HepG2 (cell line): ENCODE results near the gene OIT3. TPM values are rescaled to one million over a fixed set of nuclear protein-coding genes. Genes with fewer than 3 reads are reported as not detected.

ENCODE experiments used
- ATAC-seq: fragments of 200-7000 bp; cut with Tn5 transposase; 3 replicates; pipeline ENCODE4 v1.9.1; 2020; ENCODE audit warnings: mild to moderate bottlenecking, moderate library complexity
- BruUV-seq: library from RNA; stranded (reverse); fragments of 400-500 nt; replicated peaks from 2 replicates; lab custom pipeline; 2021; lab: Mats Ljungman, UMichigan
- CTCF ChIA-PET: fragments of 300-600 bp; formaldehyde crosslinking; extraction: SDS; loops from one replicate; lab custom pipeline; 2021; ENCODE audit warnings: low total read pairs, inconsistent platforms, low intra/inter-chr PET ratio; lab: Yijun Ruan, JAX
- POLR2A ChIA-PET: fragments of 350-600 bp; sonication (Branson Sonifier 250); formaldehyde crosslinking; loops from one replicate; lab custom pipeline; 2020; ENCODE audit warnings: antibody characterized with exemption, inconsistent platforms; lab: Yijun Ruan, JAX
- DNase-seq: peaks from one replicate; pipeline ENCODE4 v3.0.0-alpha.2; 2015; ENCODE audit warnings: low spot score
- FAIRE-seq: peaks from 3 replicates; lab custom pipeline; 2011; peaks lifted over from hg19 to GRCh38; lab: Jason Lieb, UNC
- H2AFZ ChIP-seq: one replicate; pipeline ENCODE4 v1.6.1; 2011; ENCODE audit warnings: low read length, inconsistent platforms
- H3K27ac ChIP-seq: fragments of 300-600 bp; 3 replicates; pipeline ENCODE4 v1.8.0; 2011; ENCODE audit warnings: mixed run types, mild to moderate bottlenecking, mixed read lengths, low read length, inconsistent platforms; ENCODE audit not compliant: insufficient read depth; ENCODE audit errors: extremely low read length
- H3K27me3 ChIP-seq, 2 experiments: fragments of 200-600 bp in 1 of 2; 2 replicates in 1 of 2; 3 replicates in 1 of 2; pipeline versions ENCODE4 v1.6.0 to v1.8.0; 2011; ENCODE audit warnings: low read length in 2 of 2, mild to moderate bottlenecking in 2 of 2, moderate library complexity in 2 of 2, inconsistent platforms in 1 of 2; ENCODE audit not compliant: insufficient read depth in 2 of 2, control insufficient read depth in 1 of 2
- H3K36me3 ChIP-seq, 2 experiments: fragments of 200-600 bp in 1 of 2; replicated peaks in 1 of 2; 2 replicates in 1 of 2; 3 replicates in 1 of 2; pipeline versions ENCODE4 v1.5.1 to v1.8.0; 2011; ENCODE audit warnings: low read length in 2 of 2, inconsistent platforms in 1 of 2; ENCODE audit not compliant: insufficient read depth in 2 of 2, control insufficient read depth in 1 of 2
- H3K4me1 ChIP-seq: 2 replicates; pipeline ENCODE4 v1.5.1; 2012; ENCODE audit warnings: low read length, inconsistent platforms; ENCODE audit not compliant: insufficient read depth
- H3K4me2 ChIP-seq: 2 replicates; pipeline ENCODE4 v1.6.0; 2011; ENCODE audit warnings: low read depth, low read length, inconsistent platforms
- H3K4me3 ChIP-seq, 3 experiments: fragments of 200-600 bp in 1 of 3; sonication (generic), shearing (Covaris generic) in 1 of 3; replicated peaks in 1 of 3; 2 replicates each; pipeline ENCODE4 v1.5.1; 2011 to 2016; ENCODE audit warnings: low read length in 3 of 3, inconsistent platforms in 2 of 3, low read depth in 2 of 3, mild to moderate bottlenecking in 2 of 3, control low read depth in 1 of 3, mixed read lengths in 1 of 3; ENCODE audit not compliant: insufficient read depth in 1 of 3
- H3K79me2 ChIP-seq: one replicate; pipeline ENCODE4 v1.6.1; 2011; ENCODE audit warnings: low read length, inconsistent platforms; ENCODE audit not compliant: insufficient read depth
- H3K9ac ChIP-seq: 2 replicates; pipeline ENCODE4 v1.6.0; 2011; ENCODE audit warnings: mild to moderate bottlenecking, low read depth, low read length, inconsistent platforms; ENCODE audit not compliant: insufficient read depth
- H3K9me3 ChIP-seq: 2 replicates; pipeline ENCODE4 v1.5.1; 2012; ENCODE audit warnings: mild to moderate bottlenecking, low read length
- H4K20me1 ChIP-seq: 2 replicates; pipeline ENCODE4 v1.6.0; 2011; ENCODE audit warnings: inconsistent platforms, mild to moderate bottlenecking, low read length, moderate library complexity; ENCODE audit not compliant: insufficient read depth
- FOXK1 ChIP-seq: sonication (generic); formaldehyde crosslinking; IDR thresholded peaks from 2 replicates; pipeline ENCODE4 v1.4.0; 2020; ENCODE audit warnings: low read depth, missing genetic modification reagents, borderline replicate concordance
- RBAK ChIP-seq: sonication (generic); formaldehyde crosslinking; IDR thresholded peaks from 2 replicates; pipeline ENCODE4 v1.5.1; 2020; ENCODE audit warnings: mild to moderate bottlenecking, missing genetic modification reagents
- STAG1 ChIP-seq: sonication (generic); formaldehyde crosslinking; IDR thresholded peaks from 2 replicates; pipeline ENCODE4 v1.4.0; 2020; ENCODE audit warnings: missing genetic modification reagents
- WGBS: methylation state at CpG from one replicate; pipeline ENCODE4 v1.1.6; 2017; ENCODE audit warnings: low lambda C conversion rate; 5-methylcytosine and 5-hydroxymethylcytosine counted together
- in situ Hi-C: cut with HindIII; loops from 2 replicates; pipeline ENCODE4 v1.10.0; 2017; ENCODE audit warnings: low pct_unique_long_range_greater_than_20kb; ENCODE audit not compliant: extremely low pct_ligation_motif_present
- intact Hi-C: fragments of 100-400 bp; cut with micrococcal nuclease; formaldehyde crosslinking; loops from one replicate; pipeline ENCODE4 v1.10.0; 2022; ENCODE audit not compliant: unreplicated experiment
- polyA plus RNA-seq, 8 experiments: library from polyadenylated mRNA; depleted of rRNA in 3 of 8; stranded (reverse) in 7 of 8; unstranded in 1 of 8; fragments of >200 nt; fragmentation: Illumina TruSeq in 4 of 8; extraction: Trizol in 4 of 8; gene quantifications; 2 replicates each; pipeline versions ENCODE4 v1.2.1 to v1.2.3, GENCODE V29; 2011 to 2016; ENCODE audit warnings: low read depth in 4 of 8, missing spikeins in 1 of 8, mixed read lengths in 1 of 8; ENCODE audit not compliant: insufficient read depth in 1 of 8
- total RNA-seq, 5 experiments: library from RNA; depleted of rRNA; stranded (reverse); fragments of >200 nt; fragmentation: Illumina TruSeq; extraction: Trizol; gene quantifications; 2 replicates each; pipeline ENCODE4 v1.2.3, GENCODE V29; 2016; ENCODE audit warnings: low read depth in 1 of 5
- TF ChIP-seq, protein P1 (sequence below): sonication (generic); formaldehyde crosslinking; IDR thresholded peaks from 2 replicates; pipeline ENCODE4 v1.4.0; 2020; ENCODE audit warnings: missing genetic modification reagents
- TF ChIP-seq, protein P2 (sequence below): sonication (generic); formaldehyde crosslinking; IDR thresholded peaks from 2 replicates; pipeline ENCODE4 v1.4.0; 2020; ENCODE audit warnings: missing genetic modification reagents, mild to moderate bottlenecking, borderline replicate concordance

OIT3 gene
- total and polyA plus RNA-seq, 2 of the 13 experiments (the other 11 are each of a cell fraction or from before 2014, with no cell fraction given): not detected

DNA sequence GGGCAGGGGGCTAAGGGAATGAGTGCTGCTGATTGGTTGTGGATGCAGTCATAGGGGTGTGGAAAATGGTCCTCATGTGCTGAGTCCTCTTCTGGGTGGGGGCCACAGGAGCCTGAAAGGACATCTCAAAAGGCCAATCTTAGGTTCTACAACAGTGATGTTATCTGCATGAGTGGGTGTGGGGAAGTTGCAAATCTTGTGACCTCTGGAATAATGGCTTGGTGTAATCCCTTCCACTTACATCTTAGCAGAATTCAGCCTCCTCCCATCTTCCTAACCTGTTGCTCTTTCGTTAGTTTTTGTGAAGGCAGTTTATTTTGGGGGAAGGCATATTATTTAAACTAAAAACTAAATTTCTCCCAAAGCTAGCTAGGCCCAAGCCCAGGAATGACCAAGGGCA lies 42.0 kb upstream of the OIT3 start (continued):
- TF ChIP-seq, protein P1, sequence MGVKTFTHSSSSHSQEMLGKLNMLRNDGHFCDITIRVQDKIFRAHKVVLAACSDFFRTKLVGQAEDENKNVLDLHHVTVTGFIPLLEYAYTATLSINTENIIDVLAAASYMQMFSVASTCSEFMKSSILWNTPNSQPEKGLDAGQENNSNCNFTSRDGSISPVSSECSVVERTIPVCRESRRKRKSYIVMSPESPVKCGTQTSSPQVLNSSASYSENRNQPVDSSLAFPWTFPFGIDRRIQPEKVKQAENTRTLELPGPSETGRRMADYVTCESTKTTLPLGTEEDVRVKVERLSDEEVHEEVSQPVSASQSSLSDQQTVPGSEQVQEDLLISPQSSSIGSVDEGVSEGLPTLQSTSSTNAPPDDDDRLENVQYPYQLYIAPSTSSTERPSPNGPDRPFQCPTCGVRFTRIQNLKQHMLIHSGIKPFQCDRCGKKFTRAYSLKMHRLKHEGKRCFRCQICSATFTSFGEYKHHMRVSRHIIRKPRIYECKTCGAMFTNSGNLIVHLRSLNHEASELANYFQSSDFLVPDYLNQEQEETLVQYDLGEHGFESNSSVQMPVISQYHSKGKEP: no peak

DNA sequence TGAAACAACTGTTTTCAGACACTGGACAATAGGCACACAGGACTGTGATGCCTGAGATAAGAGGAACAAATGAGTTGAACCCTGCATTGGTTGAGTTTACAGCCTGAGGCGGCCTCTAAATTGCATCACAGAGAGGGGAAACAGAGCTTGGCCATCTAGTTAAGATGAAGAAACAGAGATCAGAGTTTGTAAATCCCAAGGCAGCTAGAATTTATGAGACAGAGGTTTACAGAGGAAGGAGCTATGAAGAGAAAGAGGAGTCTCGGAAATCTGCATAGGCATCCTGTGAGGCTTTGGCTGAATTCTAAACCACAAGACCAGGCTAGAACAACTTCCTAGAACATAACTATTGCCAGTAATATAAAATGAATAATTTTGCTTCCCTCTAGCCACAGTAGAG lies 41.0 kb upstream of the OIT3 start:
- 98% methylated on average over 2 of the region's 2 CpGs for WGBS
- no peak overlapping the region for H3K27ac ChIP-seq
- no peak for DNase-seq
- TF ChIP-seq, protein P2, sequence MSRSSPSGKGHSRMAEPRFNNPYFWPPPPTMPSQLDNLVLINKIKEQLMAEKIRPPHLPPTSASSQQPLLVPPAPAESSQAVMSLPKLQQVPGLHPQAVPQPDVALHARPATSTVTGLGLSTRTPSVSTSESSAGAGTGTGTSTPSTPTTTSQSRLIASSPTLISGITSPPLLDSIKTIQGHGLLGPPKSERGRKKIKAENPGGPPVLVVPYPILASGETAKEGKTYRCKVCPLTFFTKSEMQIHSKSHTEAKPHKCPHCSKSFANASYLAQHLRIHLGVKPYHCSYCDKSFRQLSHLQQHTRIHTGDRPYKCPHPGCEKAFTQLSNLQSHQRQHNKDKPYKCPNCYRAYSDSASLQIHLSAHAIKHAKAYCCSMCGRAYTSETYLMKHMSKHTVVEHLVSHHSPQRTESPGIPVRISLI (CRISPR knock-in tag): no peak
- TF ChIP-seq STAG1 (CRISPR knock-in tag): no peak
- TF ChIP-seq FOXK1 (CRISPR knock-in tag): no peak
- TF ChIP-seq RBAK (CRISPR knock-in tag): no peak
- H3K9me3 ChIP-seq: peaks cover 5% of the 10 kb centered on the region; the same call in 1 of the 2 replicates
- no peaks in the 10 kb centered on the region for H3K27me3 ChIP-seq
- POLR2A ChIA-PET: no interaction called here
- no peak for ATAC-seq
- no peaks in the 10 kb centered on the region for H3K36me3 ChIP-seq
- no peaks in the 10 kb centered on the region for H3K4me1 ChIP-seq
- H3K4me3 ChIP-seq: no peak overlapping the region
- in situ Hi-C loops: no loop called here
- H2AFZ ChIP-seq: no peak overlapping the region
- H3K79me2 ChIP-seq: no peaks in the 10 kb centered on the region
- H4K20me1 ChIP-seq: no peaks in the 10 kb centered on the region
- no peak overlapping the region for H3K9ac ChIP-seq
- H3K4me2 ChIP-seq: no peak overlapping the region
- FAIRE-seq: no peak
- intact Hi-C loops: no loop called here
- BruUV-seq: no TSS peak
- CTCF ChIA-PET: no interaction called here
